GM12892 (cell line): ENCODE measurements around the gene BABAM2.

ENCODE experiments used
- POLR2A ChIP-seq: IDR thresholded peaks from 2 replicates; pipeline ENCODE4 v1.6.1; 2011; ENCODE audit warnings: low read depth, low read length, control low read depth
- POLR2AphosphoS5 ChIP-seq: IDR thresholded peaks from 2 replicates; pipeline ENCODE4 v1.6.1; 2011; ENCODE audit warnings: low read depth, low read length, control low read depth
- TAF1 ChIP-seq: IDR thresholded peaks from 2 replicates; pipeline ENCODE4 v1.6.1; 2011; ENCODE audit warnings: low read depth, mild to moderate bottlenecking, control low read depth, low read length, borderline replicate concordance

GRCh38 chr2:28382755-28383154 is 492.2 kb downstream of the BABAM2 start:
- TF ChIP-seq POLR2A (no peak), POLR2AphosphoS5 (no peak), TAF1 (no peak)
